Measurements from ENCODE around the gene ICA1. TPM values are rescaled to one million over a fixed set of nuclear protein-coding genes. Genes with fewer than 3 reads are reported as not detected.
A peak's percentile ranks its signal among the peaks of the same experiment; 100 is the strongest.
"Not testable (repeated sequence)": the region's sequence is repeated elsewhere in the genome, so short reads cannot be mapped to it uniquely, and the experiment has no call there.

Gene ICA1
- total and polyA plus RNA-seq, 4 experiments from 2014 or later: 1.2 to 7.4 (median 2.4) TPM

- Mint-ChIP-seq H3K27me3 (no peaks in the 10 kb centered on the region), H3K36me3 (peaks cover 49 to 58% of the 10 kb centered on the region in 2 donors), H3K4me1 (peaks cover 43 to 57% (median 51%) of the 10 kb centered on the region in 4 donors), H3K9me3 (peaks cover 0 to 2% (median 0%) of the 10 kb centered on the region in 8 donors), H3K27ac (peak overlapping the region in 2 of 7 donors; percentile 3 to 67), H3K4me3 (no peak overlapping the region)
- intact Hi-C loops (cut with micrococcal nuclease): no loop called here
- no peaks in the 10 kb centered on the region for H3K9me3 ChIP-seq (ENCODE audit: control insufficient read depth in 1 of 2, low read length in 2 of 2)
- no peak overlapping the region for H3K27ac ChIP-seq (ENCODE audit: low read depth, low read length)
- ChIA-PET POLR2A (ENCODE audit: partially characterized antibody) (no interaction called here), CTCF (ENCODE audit: partially characterized antibody) (interaction anchor here (1.1 kb wide), 1 partner anchor 18 kb away, joined by 3 read pairs; no protein-coding TSS in a partner anchor)
- no peaks in the 10 kb centered on the region for H3K27me3 ChIP-seq (ENCODE audit: insufficient read depth, low read length)
- H3K36me3 ChIP-seq (ENCODE audit: insufficient read depth, low read length): peaks cover 6% of the 10 kb centered on the region
- H3K4me3 ChIP-seq (ENCODE audit: low read length in 2 of 2): no peak overlapping the region
- peaks cover 18% of the 10 kb centered on the region for H3K4me1 ChIP-seq (ENCODE audit: insufficient read depth, low read length)
- no peak for DNase-seq
These were observed 192.9 kb downstream of the ICA1 start for GRCh38 chr7:8068892-8069686.

- no peak overlapping the region for H3K4me3 ChIP-seq (ENCODE audit: low read length in 2 of 2)
- Mint-ChIP-seq H3K27ac (peak overlapping the region in 1 of 7 donors; percentile 10), H3K4me3 (no peak overlapping the region), H3K27me3 (no peaks in the 10 kb centered on the region), H3K36me3 (peaks cover 49 to 70% of the 10 kb centered on the region in 2 donors), H3K9me3 (peaks cover 0 to 5% (median 2%) of the 10 kb centered on the region in 8 donors), H3K4me1 (peaks cover 41 to 59% (median 48%) of the 10 kb centered on the region in 4 donors)
- intact Hi-C loops (cut with micrococcal nuclease): no loop called here
- CTCF ChIA-PET (ENCODE audit: partially characterized antibody): interaction anchor here (0.7 kb wide), 1 partner anchor 125 kb away, joined by 3 read pairs; no protein-coding TSS in a partner anchor
- no peak overlapping the region for H3K27ac ChIP-seq (ENCODE audit: low read depth, low read length)
- no peaks in the 10 kb centered on the region for H3K36me3 ChIP-seq (ENCODE audit: insufficient read depth, low read length)
- H3K27me3 ChIP-seq (ENCODE audit: insufficient read depth, low read length): no peaks in the 10 kb centered on the region
- peaks cover 21% of the 10 kb centered on the region for H3K4me1 ChIP-seq (ENCODE audit: insufficient read depth, low read length)
- POLR2A ChIA-PET (ENCODE audit: partially characterized antibody): interaction anchor here (1.1 kb wide), 1 partner anchor 11 kb away, joined by 3 read pairs; no protein-coding TSS in a partner anchor
- no peaks in the 10 kb centered on the region for H3K9me3 ChIP-seq (ENCODE audit: control insufficient read depth in 1 of 2, low read length in 2 of 2)
- no peak for DNase-seq
These were observed 196.6 kb downstream of the ICA1 start for GRCh38 chr7:8065356-8065813.

- Mint-ChIP-seq H3K4me1 (peaks cover 41 to 58% (median 48%) of the 10 kb centered on the region in 4 donors), H3K36me3 (peaks cover 53 to 75% of the 10 kb centered on the region in 2 donors), H3K9me3 (peaks cover 0 to 5% (median 2%) of the 10 kb centered on the region in 8 donors), H3K4me3 (no peak overlapping the region), H3K27ac (peak overlapping the region in 1 of 7 donors; percentile 8), H3K27me3 (no peaks in the 10 kb centered on the region)
- Histone ChIP-seq H3K27ac (ENCODE audit: low read depth, low read length) (no peak overlapping the region), H3K36me3 (ENCODE audit: insufficient read depth, low read length) (no peaks in the 10 kb centered on the region), H3K9me3 (ENCODE audit: control insufficient read depth in 1 of 2, low read length in 2 of 2) (no peaks in the 10 kb centered on the region), H3K27me3 (ENCODE audit: insufficient read depth, low read length) (no peaks in the 10 kb centered on the region), H3K4me1 (ENCODE audit: insufficient read depth, low read length) (peaks cover 21% of the 10 kb centered on the region), H3K4me3 (ENCODE audit: low read length in 2 of 2) (no peak overlapping the region)
- CTCF ChIA-PET (ENCODE audit: partially characterized antibody): interaction anchor here (1.3 kb wide), 1 partner anchor 10 kb away, joined by 4 read pairs; no protein-coding TSS in a partner anchor
- intact Hi-C loops (cut with micrococcal nuclease): no loop called here
- no peak for DNase-seq
- POLR2A ChIA-PET (ENCODE audit: partially characterized antibody): no interaction called here
These were observed 197.1 kb downstream of the ICA1 start for GRCh38 chr7:8064828-8065227.

GRCh38 chr7:8063706-8064297 lies 198.2 kb downstream of the ICA1 start:
- Mint-ChIP-seq H3K9me3 (peaks cover 0 to 5% (median 2%) of the 10 kb centered on the region in 8 donors), H3K36me3 (peaks cover 61 to 73% of the 10 kb centered on the region in 2 donors), H3K27me3 (no peaks in the 10 kb centered on the region), H3K4me3 (peak overlapping the region in 2 of 8 donors; percentile 26 to 33), H3K4me1 (peaks cover 39 to 55% (median 47%) of the 10 kb centered on the region in 4 donors), H3K27ac (peak overlapping the region in 3 of 7 donors; percentile 28 to 80 (median 35))
- H3K36me3 ChIP-seq (ENCODE audit: insufficient read depth, low read length): no peaks in the 10 kb centered on the region
- H3K4me1 ChIP-seq (ENCODE audit: insufficient read depth, low read length): peaks cover 21% of the 10 kb centered on the region
- ChIA-PET CTCF (ENCODE audit: partially characterized antibody) (interaction anchor here (1.3 kb wide), 1 partner anchor 11 kb away, joined by 4 read pairs; no protein-coding TSS in a partner anchor), POLR2A (ENCODE audit: partially characterized antibody) (no interaction called here)
- H3K9me3 ChIP-seq (ENCODE audit: control insufficient read depth in 1 of 2, low read length in 2 of 2): no peaks in the 10 kb centered on the region
- intact Hi-C loops (cut with micrococcal nuclease): no loop called here
- no peak overlapping the region for H3K4me3 ChIP-seq (ENCODE audit: low read length in 2 of 2)
- H3K27ac ChIP-seq (ENCODE audit: low read depth, low read length): no peak overlapping the region
- DNase-seq: no peak
- no peaks in the 10 kb centered on the region for H3K27me3 ChIP-seq (ENCODE audit: insufficient read depth, low read length)

GRCh38 chr7:8063300-8063699 lies 198.7 kb downstream of the ICA1 start:
- CTCF ChIA-PET (ENCODE audit: partially characterized antibody): interaction anchor here (1.3 kb wide), 1 partner anchor 12 kb away, joined by 4 read pairs; no protein-coding TSS in a partner anchor
- H3K9me3 Mint-ChIP-seq; H3K9me3 ChIP-seq (ENCODE audit: control insufficient read depth in 1 of 2, low read length in 2 of 2); H3K27me3 ChIP-seq (ENCODE audit: insufficient read depth, low read length); H3K36me3 ChIP-seq (ENCODE audit: insufficient read depth, low read length); H3K4me3 ChIP-seq (ENCODE audit: low read length in 2 of 2); H3K27ac ChIP-seq (ENCODE audit: low read depth, low read length); intact Hi-C loops (cut with micrococcal nuclease); H3K27me3 Mint-ChIP-seq: not testable (repeated sequence)
- Mint-ChIP-seq H3K4me1 (peaks cover 35 to 51% (median 43%) of the 10 kb centered on the region in 4 donors), H3K27ac (peak overlapping the region in 4 of 7 donors; percentile 8 to 80 (median 32)), H3K36me3 (peaks cover 58 to 70% of the 10 kb centered on the region in 2 donors), H3K4me3 (peak overlapping the region in 2 of 8 donors; percentile 26 to 33)
- POLR2A ChIA-PET (ENCODE audit: partially characterized antibody): interaction anchor here (0.6 kb wide), 1 partner anchor 73 kb away, joined by 3 read pairs; no protein-coding TSS in a partner anchor
- peaks cover 17% of the 10 kb centered on the region for H3K4me1 ChIP-seq (ENCODE audit: insufficient read depth, low read length)
- peak in 2 of 5 donors; percentile 12 to 18 for DNase-seq

Other genes starting within 250 kb of the ICA1 start
- not detected for gene NXPH1, start 171.4 kb upstream of the ICA1 start, total RNA-seq
- gene NXPH1, start 171.4 kb upstream of the ICA1 start, polyA plus RNA-seq: not detected

Measured in CD4-positive, alpha-beta memory T cell (primary cell).